K562 (cell line): ENCODE results near the gene TBX19. TPM values are rescaled to one million over a fixed set of nuclear protein-coding genes. Genes with fewer than 3 reads are reported as not detected.

Experiments
- ARNT ChIP-seq, 2 experiments: fragments of 450-650 bp; IDR thresholded peaks; 2 replicates each; pipeline ENCODE4 v1.6.1; 2016; ENCODE audit warnings: mild to moderate bottlenecking in 1 of 2
- ELF1 ChIP-seq: fragments of 200-800 bp; sonication (Bioruptor generic); IDR thresholded peaks from 2 replicates; pipeline ENCODE4 v1.6.1; 2016; ENCODE audit warnings: missing genetic modification characterization, missing compliant biosample characterization
- FIP1L1 ChIP-seq: fragments of 200-400 bp; formaldehyde crosslinking; IDR thresholded peaks from 2 replicates; pipeline ENCODE4 v1.6.1; 2018; ENCODE audit warnings: mild to moderate bottlenecking, low read depth, low read length; ENCODE audit not compliant: poor library complexity, severe bottlenecking
- FOXA3 ChIP-seq, 2 experiments: fragments of 450-650 bp in 1 of 2; sonication (generic) in 1 of 2; formaldehyde crosslinking; IDR thresholded peaks in 1 of 2; conservative IDR thresholded peaks in 1 of 2; 2 replicates each; pipeline versions ENCODE4 v1.4.0 to v1.8.0; 2020 to 2022; ENCODE audit warnings: mild to moderate bottlenecking in 2 of 2, missing genetic modification reagents in 1 of 2
- IRF2 ChIP-seq: sonication (generic); formaldehyde crosslinking; IDR thresholded peaks from 2 replicates; pipeline ENCODE4 v1.8.1; 2022; ENCODE audit warnings: mild to moderate bottlenecking, missing genetic modification reagents
- MED1 ChIP-seq: sonication (generic); formaldehyde crosslinking; IDR thresholded peaks from 2 replicates; pipeline ENCODE4 v1.8.1; 2023; ENCODE audit warnings: missing genetic modification reagents, borderline replicate concordance
- MEF2D ChIP-seq: conservative IDR thresholded peaks from 2 replicates; pipeline ENCODE4 v1.6.1; 2016; ENCODE audit warnings: low read depth, missing genetic modification characterization, missing compliant biosample characterization
- NCOR1 ChIP-seq: fragments of 450-650 bp; IDR thresholded peaks from 2 replicates; pipeline ENCODE4 v1.6.1; 2016; ENCODE audit warnings: mild to moderate bottlenecking, moderate library complexity
- NKRF ChIP-seq: fragments of 450-650 bp; IDR thresholded peaks from 2 replicates; pipeline ENCODE4 v1.6.1; 2016; ENCODE audit warnings: borderline replicate concordance
- NR2F6 ChIP-seq: fragments of 450-650 bp; formaldehyde crosslinking; IDR thresholded peaks from 2 replicates; pipeline ENCODE4 v1.4.0; 2020; ENCODE audit warnings: mild to moderate bottlenecking
- POLR2H ChIP-seq: IDR thresholded peaks from 2 replicates; pipeline ENCODE4 v1.6.1; 2016; ENCODE audit warnings: missing genetic modification characterization, low read depth, mild to moderate bottlenecking, control low read depth, missing compliant biosample characterization, moderate library complexity
- RBM39 ChIP-seq: fragments of 200-400 bp; formaldehyde crosslinking; optimal IDR thresholded peaks from 2 replicates; pipeline ENCODE3; 2018; ENCODE audit warnings: low read depth, low read length
- TBP ChIP-seq: optimal IDR thresholded peaks from 2 replicates; pipeline ENCODE3; 2011; ENCODE audit warnings: low read depth, low read length, improper control_type of control experiment
- TCF7L2 ChIP-seq: fragments of 150-350 bp; IDR thresholded peaks from 2 replicates; pipeline ENCODE4 v1.6.1; 2016; ENCODE audit warnings: low read depth, mild to moderate bottlenecking, low read length, moderate library complexity
- ZHX1 ChIP-seq: fragments of 150-350 bp; conservative IDR thresholded peaks from 2 replicates; pipeline ENCODE4 v1.6.1; 2014; ENCODE audit warnings: low read length
- ZNF174 ChIP-seq: fragments of 250-450 bp; sonication (Bioruptor Pico); IDR thresholded peaks from 2 replicates; pipeline ENCODE4 v1.4.0; 2020; ENCODE audit warnings: mild to moderate bottlenecking
- ZNF232 ChIP-seq: sonication (generic); formaldehyde crosslinking; IDR thresholded peaks from 2 replicates; pipeline ENCODE4 v1.8.0; 2022; ENCODE audit warnings: mild to moderate bottlenecking, missing genetic modification reagents
- ZNF316 ChIP-seq: fragments of 450-650 bp; IDR thresholded peaks from 2 replicates; pipeline ENCODE4 v1.6.1; 2016
- ZNF589 ChIP-seq: fragments of 200-800 bp; sonication (Bioruptor generic); IDR thresholded peaks from 2 replicates; pipeline ENCODE4 v1.6.1; 2016; ENCODE audit warnings: low read depth, missing genetic modification characterization, missing compliant biosample characterization
- polyA plus RNA-seq, 8 experiments: library from polyadenylated mRNA; depleted of rRNA in 4 of 8; stranded (reverse) in 5 of 8; unstranded in 3 of 8; fragments of >200 nt; fragmentation: Nextera tagmentation in 2 of 8; fragmentation: Illumina TruSeq in 1 of 8; extraction: Ambion mirVana in 2 of 8; extraction: Trizol in 1 of 8; gene quantifications; 2 replicates each; pipeline versions ENCODE4 v1.2.1 to v1.2.3, GENCODE V29; 2011 to 2014; ENCODE audit warnings: inconsistent platforms in 1 of 8, missing spikeins in 1 of 8
- total RNA-seq, 7 experiments: library from RNA; depleted of rRNA in 6 of 7; stranded (reverse); fragments of >200 nt in 6 of 7; fragmentation: Illumina TruSeq in 2 of 7; extraction: Trizol in 2 of 7; gene quantifications; 2 replicates each; pipeline versions ENCODE4 v1.2.1 to v1.2.3, GENCODE V29; 2011 to 2021; ENCODE audit warnings: low replicate concordance in 1 of 7
- TF ChIP-seq, protein P1 (sequence below): fragments of 450-650 bp; formaldehyde crosslinking; IDR thresholded peaks from 2 replicates; pipeline ENCODE4 v1.4.0; 2020; ENCODE audit warnings: mild to moderate bottlenecking, moderate library complexity
- TF ChIP-seq, protein P2 (sequence below), 2 experiments: fragments of 450-650 bp in 1 of 2; sonication (generic) in 1 of 2; formaldehyde crosslinking; conservative IDR thresholded peaks; 2 replicates each; pipeline versions ENCODE4 v1.4.0 to v1.8.1; 2020 to 2022; ENCODE audit warnings: mild to moderate bottlenecking in 1 of 2, missing genetic modification reagents in 1 of 2

The TBX19 gene
- total and polyA plus RNA-seq, 9 of the 15 experiments (the other 6 are each of a cell fraction or from before 2014, with no cell fraction given): 0.32 to 3.1 (median 0.95) TPM

DNA sequence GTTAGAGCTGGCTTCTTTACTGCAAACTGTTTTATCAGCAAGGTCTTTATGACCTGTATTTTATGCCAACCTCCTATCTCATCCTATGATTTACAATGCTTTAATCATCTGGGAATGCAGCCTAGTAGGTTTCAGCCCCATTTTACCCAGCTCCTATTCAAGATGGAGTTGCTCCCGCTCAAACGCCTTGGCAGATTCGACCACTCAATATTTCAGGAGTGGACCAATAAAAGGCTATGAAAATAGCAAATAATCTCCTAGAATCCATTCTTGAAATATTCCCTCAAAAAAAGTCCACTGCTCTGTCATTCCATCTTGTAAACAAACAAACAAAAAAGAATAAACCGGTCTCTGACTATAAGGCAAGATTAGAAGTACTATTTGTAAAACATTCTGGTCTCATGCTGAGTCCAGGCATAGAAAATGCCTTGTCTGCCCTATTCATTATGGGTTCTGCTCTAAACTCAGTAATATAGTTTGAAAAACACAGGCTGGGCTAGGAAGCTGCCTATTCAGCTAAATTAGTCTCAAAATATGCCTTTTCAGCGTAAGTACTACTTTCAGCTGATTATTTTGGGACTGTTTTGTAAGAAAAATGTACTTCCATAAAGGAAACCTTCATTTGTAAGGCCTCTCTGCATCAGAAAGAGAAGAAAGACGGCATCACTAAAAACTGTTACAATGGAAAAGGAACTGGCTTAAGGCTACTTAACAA, 53.0 kb downstream of the TBX19 start (continued):
- TF ChIP-seq, protein P1, sequence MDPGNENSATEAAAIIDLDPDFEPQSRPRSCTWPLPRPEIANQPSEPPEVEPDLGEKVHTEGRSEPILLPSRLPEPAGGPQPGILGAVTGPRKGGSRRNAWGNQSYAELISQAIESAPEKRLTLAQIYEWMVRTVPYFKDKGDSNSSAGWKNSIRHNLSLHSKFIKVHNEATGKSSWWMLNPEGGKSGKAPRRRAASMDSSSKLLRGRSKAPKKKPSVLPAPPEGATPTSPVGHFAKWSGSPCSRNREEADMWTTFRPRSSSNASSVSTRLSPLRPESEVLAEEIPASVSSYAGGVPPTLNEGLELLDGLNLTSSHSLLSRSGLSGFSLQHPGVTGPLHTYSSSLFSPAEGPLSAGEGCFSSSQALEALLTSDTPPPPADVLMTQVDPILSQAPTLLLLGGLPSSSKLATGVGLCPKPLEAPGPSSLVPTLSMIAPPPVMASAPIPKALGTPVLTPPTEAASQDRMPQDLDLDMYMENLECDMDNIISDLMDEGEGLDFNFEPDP (CRISPR knock-in tag): no peak
- TF ChIP-seq, protein P2, sequence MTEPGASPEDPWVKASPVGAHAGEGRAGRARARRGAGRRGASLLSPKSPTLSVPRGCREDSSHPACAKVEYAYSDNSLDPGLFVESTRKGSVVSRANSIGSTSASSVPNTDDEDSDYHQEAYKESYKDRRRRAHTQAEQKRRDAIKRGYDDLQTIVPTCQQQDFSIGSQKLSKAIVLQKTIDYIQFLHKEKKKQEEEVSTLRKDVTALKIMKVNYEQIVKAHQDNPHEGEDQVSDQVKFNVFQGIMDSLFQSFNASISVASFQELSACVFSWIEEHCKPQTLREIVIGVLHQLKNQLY (CRISPR knock-in tag; conservative IDR thresholded peaks at IDR 0.05): no peak
- TF ChIP-seq MED1 (CRISPR knock-in tag): no peak
- TF ChIP-seq NR2F6 (CRISPR knock-in tag): no peak
- no peak for TF ChIP-seq ARNT (IDR thresholded peaks at IDR 0.05)
- TF ChIP-seq TBP: no peak
- no peak for TF ChIP-seq IRF2 (CRISPR knock-in tag)
- TF ChIP-seq ZHX1: no peak
- TF ChIP-seq ZNF174: no peak
- no peak for TF ChIP-seq ZNF232 (CRISPR knock-in tag)
- TF ChIP-seq ZNF316: peak; percentile 49; the same call in 1 of the 2 replicates
- TF ChIP-seq NCOR1: no peak
- TF ChIP-seq FOXA3 (CRISPR knock-in tag; conservative IDR thresholded peaks at IDR 0.05 in 1 of 2, IDR thresholded peaks at IDR 0.05 in 1 of 2): no peak
- TF ChIP-seq NKRF: no peak
- TF ChIP-seq RBM39: no peak
- no peak for TF ChIP-seq TCF7L2
- peak; percentile 62; the same call in 1 of the 2 replicates for TF ChIP-seq MEF2D (tag)
- TF ChIP-seq ELF1 (tag): no peak
- TF ChIP-seq POLR2H (tag): no peak
- TF ChIP-seq ZNF589: 0 out of 2 replicates have a peak, but pooled peaks have one; percentile 37
- no peak for TF ChIP-seq FIP1L1
